ENCODE data around the gene MRPS6. TPM values are rescaled to one million over a fixed set of nuclear protein-coding genes. Genes with fewer than 3 reads are reported as not detected.

Gene MRPS6
- total and polyA plus RNA-seq, 2 of the 13 experiments (the other 11 are each of a cell fraction or from before 2014, with no cell fraction given), result 14.2 to 26.9 TPM

DNA sequence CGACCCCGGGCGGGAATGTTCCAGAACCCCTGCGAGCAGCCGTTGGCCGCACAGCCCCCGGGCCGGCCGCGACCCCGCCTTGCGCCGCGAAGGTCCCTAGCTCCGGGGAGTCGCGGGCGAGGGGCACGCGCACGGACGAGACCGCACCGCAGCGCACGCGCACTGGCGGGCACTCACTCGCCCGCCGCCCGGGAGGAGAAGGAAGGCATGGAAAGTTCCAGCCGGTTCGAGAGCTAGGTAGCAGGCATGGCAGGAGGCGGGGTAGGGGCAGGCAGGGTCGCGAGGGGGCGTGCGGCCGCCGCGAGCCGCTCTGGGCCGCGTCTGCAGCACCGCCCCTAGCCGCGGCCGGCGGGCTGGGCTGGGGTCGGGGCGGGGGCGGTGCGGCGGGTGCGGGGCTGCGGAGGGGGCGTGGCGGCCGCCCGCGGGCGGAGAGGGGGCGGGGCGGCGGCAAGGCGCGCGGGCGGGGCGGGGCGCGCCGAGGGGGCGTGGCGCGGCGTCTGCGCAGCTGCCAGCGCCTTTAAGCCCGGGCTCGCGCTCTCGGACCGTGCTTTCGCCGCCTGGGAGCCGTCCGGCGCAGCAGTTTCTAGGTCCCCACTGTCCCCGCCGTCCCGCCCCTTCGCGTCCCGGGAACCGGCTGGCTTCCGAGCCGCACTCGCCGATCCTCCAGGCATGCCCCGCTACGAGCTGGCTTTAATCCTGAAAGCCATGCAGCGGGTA is at the start of gene MRPS6, which contains the start of gene SLC5A3 (continued):
- TF ChIP-seq, protein P1, sequence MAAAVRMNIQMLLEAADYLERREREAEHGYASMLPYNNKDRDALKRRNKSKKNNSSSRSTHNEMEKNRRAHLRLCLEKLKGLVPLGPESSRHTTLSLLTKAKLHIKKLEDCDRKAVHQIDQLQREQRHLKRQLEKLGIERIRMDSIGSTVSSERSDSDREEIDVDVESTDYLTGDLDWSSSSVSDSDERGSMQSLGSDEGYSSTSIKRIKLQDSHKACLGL (CRISPR knock-in tag; IDR thresholded peaks at IDR 0.05), result no peak
- TF ChIP-seq NR0B2 (CRISPR knock-in tag; IDR thresholded peaks at IDR 0.05) (no peak), CSRNP2 (CRISPR knock-in tag; conservative IDR thresholded peaks at IDR 0.05; ENCODE audit: low read depth) (0 out of 2 replicates have a peak, but pooled peaks have one; percentile 17)
- TF ChIP-seq, protein P2, sequence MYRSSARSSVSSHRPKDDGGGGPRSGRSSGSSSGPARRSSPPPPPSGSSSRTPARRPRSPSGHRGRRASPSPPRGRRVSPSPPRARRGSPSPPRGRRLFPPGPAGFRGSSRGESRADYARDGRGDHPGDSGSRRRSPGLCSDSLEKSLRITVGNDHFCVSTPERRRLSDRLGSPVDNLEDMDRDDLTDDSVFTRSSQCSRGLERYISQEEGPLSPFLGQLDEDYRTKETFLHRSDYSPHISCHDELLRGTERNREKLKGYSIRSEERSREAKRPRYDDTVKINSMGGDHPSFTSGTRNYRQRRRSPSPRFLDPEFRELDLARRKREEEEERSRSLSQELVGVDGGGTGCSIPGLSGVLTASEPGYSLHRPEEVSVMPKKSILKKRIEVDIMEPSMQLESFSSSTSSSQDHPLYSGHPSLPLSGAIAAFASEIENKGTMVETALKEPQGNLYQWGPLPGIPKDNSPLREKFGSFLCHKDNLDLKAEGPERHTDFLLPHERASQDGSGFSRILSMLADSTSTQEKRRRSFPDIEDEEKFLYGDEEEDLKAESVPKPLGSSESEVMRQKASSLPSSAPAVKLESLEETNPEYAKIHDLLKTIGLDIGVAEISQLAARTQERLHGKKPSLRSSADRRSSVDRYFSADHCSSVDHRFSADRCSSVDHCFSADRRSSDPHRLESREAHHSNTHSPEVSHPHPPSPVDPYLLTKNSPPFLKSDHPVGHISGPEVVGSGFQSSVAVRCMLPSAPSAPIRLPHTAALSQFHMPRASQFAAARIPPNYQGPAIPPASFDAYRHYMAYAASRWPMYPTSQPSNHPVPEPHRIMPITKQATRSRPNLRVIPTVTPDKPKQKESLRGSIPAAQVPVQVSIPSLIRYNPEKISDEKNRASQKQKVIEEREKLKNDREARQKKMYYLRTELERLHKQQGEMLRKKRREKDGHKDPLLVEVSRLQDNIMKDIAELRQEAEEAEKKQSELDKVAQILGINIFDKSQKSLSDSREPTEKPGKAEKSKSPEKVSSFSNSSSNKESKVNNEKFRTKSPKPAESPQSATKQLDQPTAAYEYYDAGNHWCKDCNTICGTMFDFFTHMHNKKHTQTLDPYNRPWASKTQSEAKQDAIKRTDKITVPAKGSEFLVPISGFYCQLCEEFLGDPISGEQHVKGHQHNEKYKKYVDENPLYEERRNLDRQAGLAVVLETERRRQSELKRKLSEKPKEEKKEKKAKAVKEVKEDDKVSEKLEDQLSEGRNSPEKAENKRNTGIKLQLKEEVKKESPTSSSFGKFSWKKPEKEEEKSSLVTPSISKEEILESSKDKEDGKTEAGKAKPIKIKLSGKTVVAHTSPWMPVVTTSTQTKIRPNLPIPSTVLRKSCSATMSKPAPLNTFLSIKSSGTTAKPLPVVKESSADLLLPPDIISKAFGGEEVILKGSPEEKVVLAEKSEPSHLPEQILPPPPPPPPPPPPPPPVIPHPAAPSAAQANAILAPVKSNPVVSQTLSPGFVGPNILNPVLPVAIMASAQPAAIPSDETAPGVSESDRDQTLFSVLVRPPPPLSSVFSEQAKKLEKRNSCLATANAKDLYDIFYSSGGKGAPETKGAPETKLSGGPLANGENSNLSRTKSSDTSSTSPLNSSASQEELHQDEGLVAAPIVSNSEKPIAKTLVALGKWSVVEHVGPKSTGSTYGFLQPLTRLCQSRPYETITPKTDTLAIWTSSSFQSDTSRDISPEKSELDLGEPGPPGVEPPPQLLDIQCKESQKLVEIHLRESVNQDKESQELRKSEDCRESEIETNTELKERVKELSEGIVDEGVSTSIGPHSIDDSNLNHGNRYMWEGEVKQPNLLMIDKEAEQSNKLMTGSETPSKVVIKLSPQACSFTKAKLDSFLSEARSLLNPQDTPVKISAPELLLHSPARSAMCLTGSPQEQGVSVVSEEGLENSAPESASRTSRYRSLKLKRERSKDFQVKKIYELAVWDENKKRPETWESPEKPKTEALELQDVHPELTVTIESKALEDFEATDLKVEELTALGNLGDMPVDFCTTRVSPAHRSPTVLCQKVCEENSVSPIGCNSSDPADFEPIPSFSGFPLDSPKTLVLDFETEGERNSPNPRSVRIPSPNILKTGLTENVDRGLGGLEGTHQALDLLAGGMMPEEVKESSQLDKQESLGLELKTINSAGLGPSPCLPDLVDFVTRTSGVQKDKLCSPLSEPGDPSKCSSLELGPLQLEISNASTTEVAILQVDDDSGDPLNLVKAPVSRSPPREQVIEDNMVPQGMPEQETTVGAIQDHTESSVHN (CRISPR knock-in tag; IDR thresholded peaks at IDR 0.05), result no peak
- TF ChIP-seq, protein P3, sequence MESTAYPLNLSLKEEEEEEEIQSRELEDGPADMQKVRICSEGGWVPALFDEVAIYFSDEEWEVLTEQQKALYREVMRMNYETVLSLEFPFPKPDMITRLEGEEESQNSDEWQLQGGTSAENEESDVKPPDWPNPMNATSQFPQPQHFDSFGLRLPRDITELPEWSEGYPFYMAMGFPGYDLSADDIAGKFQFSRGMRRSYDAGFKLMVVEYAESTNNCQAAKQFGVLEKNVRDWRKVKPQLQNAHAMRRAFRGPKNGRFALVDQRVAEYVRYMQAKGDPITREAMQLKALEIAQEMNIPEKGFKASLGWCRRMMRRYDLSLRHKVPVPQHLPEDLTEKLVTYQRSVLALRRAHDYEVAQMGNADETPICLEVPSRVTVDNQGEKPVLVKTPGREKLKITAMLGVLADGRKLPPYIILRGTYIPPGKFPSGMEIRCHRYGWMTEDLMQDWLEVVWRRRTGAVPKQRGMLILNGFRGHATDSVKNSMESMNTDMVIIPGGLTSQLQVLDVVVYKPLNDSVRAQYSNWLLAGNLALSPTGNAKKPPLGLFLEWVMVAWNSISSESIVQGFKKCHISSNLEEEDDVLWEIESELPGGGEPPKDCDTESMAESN (CRISPR knock-in tag; conservative IDR thresholded peaks at IDR 0.05), result 0 out of 2 replicates have a peak, but pooled peaks have one; percentile 44

Measured in HepG2 (cell line).